ENCODE data around the gene SLC40A1.
"Not testable (repeated sequence)": the region's sequence is repeated elsewhere in the genome, so short reads cannot be mapped to it uniquely, and the experiment has no call there.

The SLC40A1 gene

DNA sequence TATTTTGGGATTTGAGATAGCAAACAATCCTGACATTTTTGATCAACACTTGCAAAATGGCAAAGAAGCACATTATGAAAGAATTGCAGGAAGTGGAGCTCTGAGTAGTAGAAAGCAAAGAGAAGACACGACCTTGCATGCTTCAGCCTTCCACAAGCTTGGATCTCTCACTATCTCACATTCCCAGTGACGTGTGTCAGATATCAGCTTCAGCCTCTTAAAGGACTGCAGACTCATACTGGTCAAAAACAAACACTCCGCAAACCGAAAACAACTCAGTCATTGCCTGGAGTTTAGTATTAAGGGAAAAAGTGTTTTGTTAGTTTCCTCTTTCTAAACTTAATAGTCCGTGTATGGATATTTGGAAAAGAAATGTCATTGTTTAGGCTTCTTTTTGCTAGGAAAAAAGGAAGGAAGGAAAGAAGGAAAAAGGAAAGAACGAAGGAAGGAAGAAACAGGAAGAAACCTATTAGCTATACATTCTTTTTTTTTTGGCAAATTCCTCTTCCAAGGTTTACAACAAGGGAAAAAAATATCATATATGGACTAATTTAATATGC is 32.6 kb upstream of the SLC40A1 start:
- Histone ChIP-seq H3K4me3 (ENCODE audit: low read length) (no peak overlapping the region), H3K36me3 (ENCODE audit: control insufficient read depth, insufficient read depth, low read length) (no peaks in the 10 kb centered on the region), H3K9me3 (ENCODE audit: control insufficient read depth, low read length) (no peaks in the 10 kb centered on the region), H3K4me1 (ENCODE audit: control insufficient read depth, insufficient read depth, low read length) (peaks cover 27% of the 10 kb centered on the region), H3K27me3 (ENCODE audit: control insufficient read depth, insufficient read depth, low read length) (no peaks in the 10 kb centered on the region), H3K9ac (ENCODE audit: low read length) (peak overlapping the region; percentile 5)

DNA sequence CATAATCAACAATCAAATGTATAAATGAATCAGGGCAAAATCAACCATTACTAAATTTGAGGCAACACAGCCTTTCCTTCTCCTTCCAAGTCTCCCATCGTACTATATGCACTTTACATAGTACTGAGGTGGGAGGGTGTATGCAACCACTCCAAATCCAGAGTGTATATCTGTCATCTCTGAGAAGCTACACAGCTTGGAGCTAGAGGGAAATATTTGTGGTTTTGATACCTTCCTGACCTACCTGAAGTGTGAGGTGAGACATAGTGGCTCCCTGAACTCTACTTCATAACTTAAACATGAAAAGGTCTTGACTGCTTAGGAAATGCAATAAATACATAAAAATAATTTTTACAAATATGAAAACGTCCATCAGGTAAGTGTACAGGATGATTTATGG is 30.1 kb upstream of the SLC40A1 start:
- Histone ChIP-seq H3K4me3 (ENCODE audit: low read length) (no peak overlapping the region), H3K9me3 (ENCODE audit: control insufficient read depth, low read length) (no peaks in the 10 kb centered on the region), H3K27me3 (ENCODE audit: control insufficient read depth, insufficient read depth, low read length) (no peaks in the 10 kb centered on the region), H3K4me1 (ENCODE audit: control insufficient read depth, insufficient read depth, low read length) (peaks cover 33% of the 10 kb centered on the region), H3K9ac (ENCODE audit: low read length) (no peak overlapping the region), H3K36me3 (ENCODE audit: control insufficient read depth, insufficient read depth, low read length) (no peaks in the 10 kb centered on the region)

DNA sequence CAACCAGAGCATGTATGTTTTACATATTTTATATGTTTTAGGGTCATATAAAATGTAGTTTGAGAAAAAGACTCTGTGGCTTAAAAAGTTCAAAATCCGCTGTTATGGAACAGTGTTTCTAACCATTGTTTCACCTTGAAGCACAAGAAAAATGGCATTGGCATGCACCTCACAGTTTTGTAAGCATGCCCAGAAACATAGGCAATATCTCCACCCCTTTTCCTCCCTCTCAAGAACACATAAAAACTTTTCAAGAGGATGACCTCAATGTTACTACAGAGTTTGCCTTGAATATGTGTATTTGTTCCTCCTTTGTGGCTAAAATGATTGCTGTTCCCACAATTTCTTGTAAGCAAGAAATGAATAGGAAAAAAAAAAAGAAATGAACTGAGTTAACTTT is 29.3 kb upstream of the SLC40A1 start:
- no peaks in the 10 kb centered on the region for H3K36me3 ChIP-seq (ENCODE audit: control insufficient read depth, insufficient read depth, low read length)
- H3K9me3 ChIP-seq (ENCODE audit: control insufficient read depth, low read length) = no peaks in the 10 kb centered on the region
- H3K9ac ChIP-seq (ENCODE audit: low read length) = no peak overlapping the region
- H3K4me3 ChIP-seq (ENCODE audit: low read length) = no peak overlapping the region
- no peaks in the 10 kb centered on the region for H3K27me3 ChIP-seq (ENCODE audit: control insufficient read depth, insufficient read depth, low read length)
- peaks cover 33% of the 10 kb centered on the region for H3K4me1 ChIP-seq (ENCODE audit: control insufficient read depth, insufficient read depth, low read length)

- Histone ChIP-seq H3K9me3 (ENCODE audit: control insufficient read depth, low read length) (no peaks in the 10 kb centered on the region), H3K4me1 (ENCODE audit: control insufficient read depth, insufficient read depth, low read length) (peaks cover 33% of the 10 kb centered on the region), H3K27me3 (ENCODE audit: control insufficient read depth, insufficient read depth, low read length) (no peaks in the 10 kb centered on the region), H3K9ac (ENCODE audit: low read length) (no peak overlapping the region), H3K36me3 (ENCODE audit: control insufficient read depth, insufficient read depth, low read length) (no peaks in the 10 kb centered on the region), H3K4me3 (ENCODE audit: low read length) (no peak overlapping the region)
Measured at GRCh38 chr2:189609423-189609816, 28.8 kb upstream of the SLC40A1 start.

GRCh38 chr2:189608795-189609422 is 28.3 kb upstream of the SLC40A1 start:
- Histone ChIP-seq H3K27me3 (ENCODE audit: control insufficient read depth, insufficient read depth, low read length) (no peaks in the 10 kb centered on the region), H3K4me1 (ENCODE audit: control insufficient read depth, insufficient read depth, low read length) (peaks cover 33% of the 10 kb centered on the region), H3K4me3 (ENCODE audit: low read length) (no peak overlapping the region), H3K36me3 (ENCODE audit: control insufficient read depth, insufficient read depth, low read length) (no peaks in the 10 kb centered on the region), H3K9me3 (ENCODE audit: control insufficient read depth, low read length) (no peaks in the 10 kb centered on the region), H3K9ac (ENCODE audit: low read length) (no peak overlapping the region)

- Histone ChIP-seq H3K4me3 (ENCODE audit: low read length) (no peak overlapping the region), H3K9me3 (ENCODE audit: control insufficient read depth, low read length) (no peaks in the 10 kb centered on the region), H3K27me3 (ENCODE audit: control insufficient read depth, insufficient read depth, low read length) (no peaks in the 10 kb centered on the region), H3K36me3 (ENCODE audit: control insufficient read depth, insufficient read depth, low read length) (no peaks in the 10 kb centered on the region), H3K4me1 (ENCODE audit: control insufficient read depth, insufficient read depth, low read length) (peaks cover 33% of the 10 kb centered on the region), H3K9ac (ENCODE audit: low read length) (no peak overlapping the region)
Measured at GRCh38 chr2:189608170-189608569, 27.6 kb upstream of the SLC40A1 start.

DNA sequence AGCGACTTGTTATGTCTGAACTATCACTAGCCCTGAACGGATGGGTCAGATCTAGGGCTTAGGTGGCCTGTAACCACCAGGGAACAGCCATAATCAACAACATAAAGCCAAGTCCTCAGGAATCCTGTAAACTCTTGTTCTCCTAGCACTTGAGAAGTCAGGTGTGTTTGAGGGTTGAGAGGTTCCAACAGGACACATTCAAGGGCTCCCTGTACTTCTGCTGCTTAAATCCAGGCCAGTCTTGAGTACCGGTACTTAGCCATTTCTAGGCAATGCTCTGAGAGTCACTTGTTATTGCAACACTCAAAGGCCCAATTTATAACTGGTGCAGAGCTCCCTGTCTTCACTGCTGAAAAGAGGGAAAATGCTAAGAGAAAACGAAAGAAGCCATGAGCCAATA is 21.6 kb upstream of the SLC40A1 start:
- Histone ChIP-seq H3K36me3 (ENCODE audit: control insufficient read depth, insufficient read depth, low read length) (no peaks in the 10 kb centered on the region), H3K4me3 (ENCODE audit: low read length) (no peak overlapping the region), H3K27me3 (ENCODE audit: control insufficient read depth, insufficient read depth, low read length) (no peaks in the 10 kb centered on the region), H3K4me1 (ENCODE audit: control insufficient read depth, insufficient read depth, low read length) (no peaks in the 10 kb centered on the region), H3K9me3 (ENCODE audit: control insufficient read depth, low read length) (no peaks in the 10 kb centered on the region), H3K9ac (ENCODE audit: low read length) (no peak overlapping the region)

- not testable (repeated sequence) for H3K4me1 ChIP-seq (ENCODE audit: control insufficient read depth, insufficient read depth, low read length); H3K9ac ChIP-seq (ENCODE audit: low read length); H3K27me3 ChIP-seq (ENCODE audit: control insufficient read depth, insufficient read depth, low read length); H3K36me3 ChIP-seq (ENCODE audit: control insufficient read depth, insufficient read depth, low read length); H3K4me3 ChIP-seq (ENCODE audit: low read length); H3K9me3 ChIP-seq (ENCODE audit: control insufficient read depth, low read length)
Measured at GRCh38 chr2:189601652-189602051, 21.1 kb upstream of the SLC40A1 start.

- no peaks in the 10 kb centered on the region for H3K27me3 ChIP-seq (ENCODE audit: control insufficient read depth, insufficient read depth, low read length)
- H3K4me1 ChIP-seq (ENCODE audit: control insufficient read depth, insufficient read depth, low read length) = no peaks in the 10 kb centered on the region
- no peaks in the 10 kb centered on the region for H3K9me3 ChIP-seq (ENCODE audit: control insufficient read depth, low read length)
- no peak overlapping the region for H3K4me3 ChIP-seq (ENCODE audit: low read length)
- H3K9ac ChIP-seq (ENCODE audit: low read length) = no peak overlapping the region
- no peaks in the 10 kb centered on the region for H3K36me3 ChIP-seq (ENCODE audit: control insufficient read depth, insufficient read depth, low read length)
Measured at GRCh38 chr2:189601043-189601442, 20.5 kb upstream of the SLC40A1 start.

GRCh38 chr2:189599245-189599644 is 18.7 kb upstream of the SLC40A1 start:
- no peaks in the 10 kb centered on the region for H3K27me3 ChIP-seq (ENCODE audit: control insufficient read depth, insufficient read depth, low read length)
- no peaks in the 10 kb centered on the region for H3K36me3 ChIP-seq (ENCODE audit: control insufficient read depth, insufficient read depth, low read length)

GRCh38 chr2:189595417-189595816 is 14.8 kb upstream of the SLC40A1 start:
- no peak overlapping the region for H3K9ac ChIP-seq (ENCODE audit: low read length)
- H3K36me3 ChIP-seq (ENCODE audit: control insufficient read depth, insufficient read depth, low read length) = no peaks in the 10 kb centered on the region
- H3K4me1 ChIP-seq (ENCODE audit: control insufficient read depth, insufficient read depth, low read length) = no peaks in the 10 kb centered on the region
- no peaks in the 10 kb centered on the region for H3K9me3 ChIP-seq (ENCODE audit: control insufficient read depth, low read length)
- H3K4me3 ChIP-seq (ENCODE audit: low read length) = no peak overlapping the region
- no peaks in the 10 kb centered on the region for H3K27me3 ChIP-seq (ENCODE audit: control insufficient read depth, insufficient read depth, low read length)

More at GRCh38 chr2:189599245-189599644, 18.7 kb upstream of the SLC40A1 start:
- no peak overlapping the region for H3K9ac ChIP-seq (ENCODE audit: low read length)
- no peaks in the 10 kb centered on the region for H3K9me3 ChIP-seq (ENCODE audit: control insufficient read depth, low read length)
- no peak overlapping the region for H3K4me3 ChIP-seq (ENCODE audit: low read length)
- H3K4me1 ChIP-seq (ENCODE audit: control insufficient read depth, insufficient read depth, low read length) = no peaks in the 10 kb centered on the region

DNA sequence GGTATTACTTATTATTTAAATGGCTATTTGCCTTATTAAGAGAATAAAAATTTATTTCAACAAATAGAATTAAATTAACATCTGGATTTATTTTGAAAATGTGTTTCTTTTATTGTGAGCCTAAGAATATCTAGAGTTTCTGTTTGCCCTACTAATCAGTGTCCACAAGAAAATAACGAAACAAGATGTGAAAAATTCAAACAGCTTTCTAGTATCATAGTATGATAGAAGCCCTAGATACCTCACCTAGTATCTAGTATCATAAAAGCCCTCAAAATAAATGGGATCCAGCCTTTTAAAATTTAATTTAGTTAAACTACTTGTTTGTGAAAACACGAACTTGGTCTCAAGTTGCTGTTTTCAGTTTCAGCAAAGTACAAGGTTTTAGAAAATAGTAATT is 13.7 kb upstream of the SLC40A1 start:
- Histone ChIP-seq H3K36me3 (ENCODE audit: control insufficient read depth, insufficient read depth, low read length) (no peaks in the 10 kb centered on the region), H3K4me1 (ENCODE audit: control insufficient read depth, insufficient read depth, low read length) (no peaks in the 10 kb centered on the region)

GRCh38 chr2:189593115-189593514 is 12.5 kb upstream of the SLC40A1 start:
- no peak overlapping the region for H3K9ac ChIP-seq (ENCODE audit: low read length)
- H3K9me3 ChIP-seq (ENCODE audit: control insufficient read depth, low read length) = no peaks in the 10 kb centered on the region

More for the DNA sequence above, 13.7 kb upstream of the SLC40A1 start:
- Histone ChIP-seq H3K9me3 (ENCODE audit: control insufficient read depth, low read length) (no peaks in the 10 kb centered on the region), H3K9ac (ENCODE audit: low read length) (no peak overlapping the region), H3K4me3 (ENCODE audit: low read length) (no peak overlapping the region), H3K27me3 (ENCODE audit: control insufficient read depth, insufficient read depth, low read length) (no peaks in the 10 kb centered on the region)

More at GRCh38 chr2:189593115-189593514, 12.5 kb upstream of the SLC40A1 start:
- Histone ChIP-seq H3K27me3 (ENCODE audit: control insufficient read depth, insufficient read depth, low read length) (no peaks in the 10 kb centered on the region), H3K4me3 (ENCODE audit: low read length) (no peak overlapping the region), H3K36me3 (ENCODE audit: control insufficient read depth, insufficient read depth, low read length) (no peaks in the 10 kb centered on the region), H3K4me1 (ENCODE audit: control insufficient read depth, insufficient read depth, low read length) (peaks cover under 1% of the 10 kb centered on the region)

Measured in mucosa of stomach (tissue), 1 donor.